Esophagus squamous epithelium (tissue), 4 donors: ENCODE data around the gene PAOX.

Experiments used
- CTCF ChIP-seq, 6 experiments: fragments of 450-650 bp in 4 of 6; fragments of 200-600 bp in 2 of 6; sonication (generic) in 2 of 6; IDR thresholded peaks; one replicate each; pipeline ENCODE4 v1.5.1; 2016 to 2019; ENCODE audit warnings: antibody characterized with exemption in 6 of 6, mild to moderate bottlenecking in 4 of 6, moderate library complexity in 4 of 6
- POLR2A ChIP-seq, 4 donors: fragments of 450-650 bp; IDR thresholded peaks; one replicate each; pipeline ENCODE4 v1.6.1; 2017; ENCODE audit warnings: antibody characterized with exemption in 4 of 4, mild to moderate bottlenecking in 4 of 4, moderate library complexity in 3 of 4

GRCh38 chr10:133439517-133440461, 60.7 kb downstream of the PAOX start:
- TF ChIP-seq CTCF (IDR thresholded peaks at IDR 0.05) (no peak), POLR2A (IDR thresholded peaks at IDR 0.05) (no peak)
